Epithelial cell of proximal tubule (primary cell): ENCODE measurements around the gene GRAMD1A. TPM values are rescaled to one million over a fixed set of nuclear protein-coding genes. Genes with fewer than 3 reads are reported as not detected.

Experiments
- DNase-seq: peaks from one replicate; pipeline ENCODE4 v3.0.0-alpha.2; 2011; ENCODE audit warnings: low read depth
- H3K4me3 ChIP-seq: 2 replicates; pipeline ENCODE4 v1.5.1; 2011; ENCODE audit warnings: low read depth, mild to moderate bottlenecking, low read length
- total RNA-seq: library from RNA; depleted of rRNA; stranded (reverse); fragments of >200 nt; gene quantifications from 2 replicates; pipeline ENCODE4 v1.2.3, GENCODE V29; 2015
- TF ChIP-seq, protein P1 (sequence below): conservative IDR thresholded peaks from 2 replicates; pipeline ENCODE4 v1.5.1; 2012; ENCODE audit warnings: low read depth, mild to moderate bottlenecking, low read length

Gene GRAMD1A
- total RNA-seq, 1 donor from 2014 or later = 67.7 TPM

DNA sequence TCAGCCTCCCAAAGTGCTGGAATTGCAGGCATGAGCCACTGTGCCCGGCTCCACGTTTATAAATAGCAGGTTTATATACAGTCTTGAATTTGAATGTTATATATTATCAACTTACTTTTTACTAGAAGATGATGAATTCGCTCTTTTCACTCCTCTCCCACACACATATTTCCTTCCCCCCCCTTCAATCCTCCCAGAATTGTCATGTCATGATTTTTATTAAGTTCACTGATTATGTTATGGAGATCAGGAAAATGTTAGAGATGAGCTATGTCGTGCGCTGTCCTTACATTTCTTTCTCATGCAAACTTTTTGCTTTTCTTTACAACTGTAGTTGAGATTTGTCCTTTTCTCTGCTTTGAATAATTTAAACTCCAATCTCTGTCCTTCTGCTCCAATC is 17.8 kb upstream of the GRAMD1A start:
- TF ChIP-seq, protein P1, sequence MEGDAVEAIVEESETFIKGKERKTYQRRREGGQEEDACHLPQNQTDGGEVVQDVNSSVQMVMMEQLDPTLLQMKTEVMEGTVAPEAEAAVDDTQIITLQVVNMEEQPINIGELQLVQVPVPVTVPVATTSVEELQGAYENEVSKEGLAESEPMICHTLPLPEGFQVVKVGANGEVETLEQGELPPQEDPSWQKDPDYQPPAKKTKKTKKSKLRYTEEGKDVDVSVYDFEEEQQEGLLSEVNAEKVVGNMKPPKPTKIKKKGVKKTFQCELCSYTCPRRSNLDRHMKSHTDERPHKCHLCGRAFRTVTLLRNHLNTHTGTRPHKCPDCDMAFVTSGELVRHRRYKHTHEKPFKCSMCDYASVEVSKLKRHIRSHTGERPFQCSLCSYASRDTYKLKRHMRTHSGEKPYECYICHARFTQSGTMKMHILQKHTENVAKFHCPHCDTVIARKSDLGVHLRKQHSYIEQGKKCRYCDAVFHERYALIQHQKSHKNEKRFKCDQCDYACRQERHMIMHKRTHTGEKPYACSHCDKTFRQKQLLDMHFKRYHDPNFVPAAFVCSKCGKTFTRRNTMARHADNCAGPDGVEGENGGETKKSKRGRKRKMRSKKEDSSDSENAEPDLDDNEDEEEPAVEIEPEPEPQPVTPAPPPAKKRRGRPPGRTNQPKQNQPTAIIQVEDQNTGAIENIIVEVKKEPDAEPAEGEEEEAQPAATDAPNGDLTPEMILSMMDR = no peak
- no peak overlapping the region for H3K4me3 ChIP-seq
- DNase-seq = no peak

DNA sequence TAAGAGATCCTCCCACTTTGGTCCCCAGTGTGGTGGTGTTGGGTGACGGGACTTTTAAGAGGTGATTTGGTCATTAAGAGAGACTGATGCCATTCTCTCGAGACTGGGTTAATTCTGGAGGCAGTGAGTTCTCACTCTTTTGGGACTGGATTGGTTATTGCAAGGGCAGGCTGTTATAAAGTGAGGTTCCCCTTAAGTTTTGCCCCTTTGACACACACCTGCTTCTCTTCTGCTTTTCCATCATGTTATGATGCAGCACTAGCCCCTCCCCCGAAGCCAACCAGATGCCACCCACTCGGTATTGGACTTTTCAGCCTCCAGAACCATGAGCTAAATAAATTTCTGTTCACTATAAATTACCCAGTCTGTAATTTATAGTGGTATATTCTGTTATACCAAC is 16.3 kb upstream of the GRAMD1A start:
- no peak for DNase-seq
- no peak overlapping the region for H3K4me3 ChIP-seq

DNA sequence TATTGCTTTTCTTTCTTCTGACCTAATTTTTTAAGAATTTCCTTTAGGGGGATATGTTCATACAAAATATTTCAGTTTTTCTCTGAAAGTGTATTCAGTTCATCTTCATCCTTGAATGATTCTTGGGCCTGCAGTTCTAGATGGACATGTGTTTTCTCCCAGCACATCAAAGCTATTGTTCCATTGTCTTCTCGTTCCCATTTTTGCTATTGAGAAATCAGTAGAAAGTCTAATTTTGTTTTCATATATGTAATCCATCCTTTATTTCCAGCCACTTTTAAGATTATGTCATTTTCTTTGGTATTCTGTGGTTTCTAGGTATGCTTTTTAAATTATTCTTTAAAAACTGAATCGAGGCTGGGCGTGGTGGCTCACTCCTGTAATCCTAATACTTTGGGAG is 15.8 kb upstream of the GRAMD1A start:
- DNase-seq = no peak
- TF ChIP-seq, protein P1 = no peak

More for the DNA sequence above, 16.3 kb upstream of the GRAMD1A start:
- TF ChIP-seq, protein P1 = no peak

DNA sequence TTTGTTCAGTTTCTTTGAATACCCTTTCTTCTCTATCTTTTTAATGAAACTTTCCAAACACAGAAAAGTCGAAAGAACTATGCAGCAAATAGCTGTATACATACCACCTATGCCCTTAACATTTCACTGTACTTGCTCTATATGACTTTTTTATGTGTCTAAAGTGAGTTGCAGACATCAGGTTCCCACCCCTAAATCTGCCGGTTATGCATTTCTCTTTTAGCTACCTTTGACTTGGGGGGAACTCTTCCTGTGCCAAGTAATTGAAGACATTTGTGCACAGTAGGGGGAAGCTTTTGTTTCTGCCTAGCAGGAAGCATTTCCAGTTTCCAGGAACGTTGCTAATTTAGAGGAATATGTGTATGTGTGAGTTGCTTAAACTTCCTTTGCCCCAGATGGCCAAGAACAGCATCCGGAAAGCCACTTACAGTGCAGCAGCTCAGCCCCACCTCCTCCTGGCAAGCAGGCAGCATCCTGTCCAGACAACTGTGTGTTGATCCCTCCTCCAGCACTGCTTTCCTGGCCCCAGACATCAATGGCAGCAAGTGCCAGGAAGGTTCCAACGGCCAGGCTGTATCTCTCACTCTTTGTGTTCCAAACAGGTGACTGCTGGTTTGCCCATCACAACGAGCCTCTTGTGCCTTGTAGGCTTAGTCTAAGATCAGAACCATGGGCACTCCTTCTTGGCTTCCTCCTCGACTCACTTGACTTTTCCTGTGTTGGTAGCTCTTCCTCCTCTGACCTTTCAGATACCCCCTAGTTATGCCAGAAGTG is 14.7 kb upstream of the GRAMD1A start:
- DNase-seq = no peak
- TF ChIP-seq, protein P1 = no peak
- no peak overlapping the region for H3K4me3 ChIP-seq

More for the DNA sequence above, 15.8 kb upstream of the GRAMD1A start:
- H3K4me3 ChIP-seq = no peak overlapping the region

DNA sequence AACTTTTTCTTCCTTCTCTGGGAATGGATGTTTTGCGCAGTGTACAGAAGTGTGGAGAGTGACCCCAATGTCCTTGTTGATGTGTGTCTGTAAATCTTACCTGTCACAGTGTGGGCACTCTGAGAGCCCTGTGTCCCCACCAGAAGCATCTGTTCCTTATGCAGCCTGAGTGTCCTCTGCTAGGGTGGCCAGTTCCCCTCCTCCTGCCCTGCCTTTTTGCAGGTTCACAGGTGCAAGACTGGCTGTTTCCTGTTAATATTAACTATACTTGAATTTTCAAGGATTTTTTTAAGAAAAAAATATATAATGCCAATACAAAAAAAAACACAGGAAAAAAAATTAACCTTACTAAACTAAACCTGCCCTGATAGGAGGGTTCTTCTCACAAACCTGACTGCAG is 12.0 kb upstream of the GRAMD1A start:
- no peak for DNase-seq
- TF ChIP-seq, protein P1 = no peak
- H3K4me3 ChIP-seq = no peak overlapping the region

DNA sequence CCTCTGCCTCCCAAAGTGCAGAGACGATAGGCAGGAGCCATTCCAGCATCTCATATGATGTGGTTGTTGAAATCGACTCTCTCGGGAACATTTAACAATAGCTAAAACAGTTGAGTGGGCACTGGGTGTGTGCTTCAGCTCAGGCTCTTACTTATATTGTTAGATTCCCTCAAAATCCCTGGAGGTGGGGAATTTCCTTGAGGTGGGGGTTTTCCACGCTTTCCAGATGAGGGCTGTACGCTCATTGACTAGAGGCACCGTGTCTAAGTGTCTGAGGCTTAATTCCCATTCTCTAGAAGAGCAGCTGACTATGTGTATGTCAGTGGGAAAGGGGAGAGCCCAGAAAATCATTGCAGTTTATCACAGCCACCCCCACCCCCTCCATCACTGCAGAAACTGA is 10.8 kb upstream of the GRAMD1A start:
- no peak for DNase-seq
- TF ChIP-seq, protein P1 = no peak
- no peak overlapping the region for H3K4me3 ChIP-seq
